Astrocyte of the cerebellum (primary cell): ENCODE results near the gene CTNNA3.

Source experiments
- DNase-seq: peaks from one replicate; pipeline ENCODE4 v3.0.0-alpha.2; 2011; ENCODE audit warnings: low read depth
- H3K4me3 ChIP-seq: 2 replicates; pipeline ENCODE4 v1.5.1; 2011; ENCODE audit warnings: mild to moderate bottlenecking, low read depth, low read length, moderate library complexity
- CTCF ChIP-seq: IDR thresholded peaks from 2 replicates; pipeline ENCODE4 v1.5.1; 2012; ENCODE audit warnings: low read length, low read depth, moderate library complexity, mild to moderate bottlenecking; ENCODE audit errors: missing control alignments
- in situ Hi-C: cut with HindIII; loops from 2 replicates; pipeline ENCODE4 v1.10.0; 2017; ENCODE audit warnings: low sequenced_read_pairs

The CTNNA3 gene

GRCh38 chr10:66780796-66781195 is 915.2 kb downstream of the CTNNA3 start:
- no peak overlapping the region for H3K4me3 ChIP-seq
- no peak for TF ChIP-seq CTCF
- in situ Hi-C loops, result no loop called here
- DNase-seq, result no peak

GRCh38 chr10:66778351-66778750 is 917.6 kb downstream of the CTNNA3 start:
- no peak for DNase-seq
- no peak for TF ChIP-seq CTCF
- H3K4me3 ChIP-seq, result no peak overlapping the region
- in situ Hi-C loops, result no loop called here

DNA sequence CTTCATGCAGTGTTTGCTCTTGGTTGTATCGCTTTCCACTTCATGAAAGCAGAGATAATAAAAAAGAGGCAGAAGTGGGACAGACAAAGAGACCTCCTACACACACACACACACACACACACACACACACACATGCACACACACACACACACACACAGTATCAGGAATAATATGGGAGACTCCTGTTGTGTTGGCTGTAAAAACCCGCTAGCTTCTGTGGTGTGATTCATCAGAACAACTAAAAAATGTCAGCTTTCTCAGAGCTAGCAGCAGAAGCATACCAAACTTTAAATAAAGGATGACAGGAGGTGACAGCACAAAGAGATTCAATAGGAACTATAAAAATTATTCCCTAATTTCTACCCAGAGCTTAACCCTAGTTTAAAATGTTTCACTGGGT is 918.3 kb downstream of the CTNNA3 start:
- in situ Hi-C loops, result no loop called here
- DNase-seq, result no peak
- no peak overlapping the region for H3K4me3 ChIP-seq
- TF ChIP-seq CTCF, result no peak

DNA sequence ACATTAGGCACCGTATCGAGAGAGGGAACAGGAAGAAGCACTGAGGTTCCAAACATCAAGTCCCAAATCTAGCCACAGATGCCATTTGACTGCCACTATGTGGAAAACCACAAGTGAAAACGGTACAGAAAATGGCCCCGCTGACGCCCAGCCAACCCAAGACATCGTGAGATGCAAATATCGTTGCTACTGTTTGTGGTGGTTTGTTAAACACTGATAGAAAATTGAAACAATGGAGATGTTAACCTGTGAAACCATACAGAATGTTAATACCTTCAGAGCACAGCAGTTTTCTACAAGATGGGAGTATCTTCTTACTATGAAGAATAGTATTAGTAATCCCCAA is 922.5 kb downstream of the CTNNA3 start:
- H3K4me3 ChIP-seq, result no peak overlapping the region
- DNase-seq, result no peak
- TF ChIP-seq CTCF, result no peak
- in situ Hi-C loops, result no loop called here

DNA sequence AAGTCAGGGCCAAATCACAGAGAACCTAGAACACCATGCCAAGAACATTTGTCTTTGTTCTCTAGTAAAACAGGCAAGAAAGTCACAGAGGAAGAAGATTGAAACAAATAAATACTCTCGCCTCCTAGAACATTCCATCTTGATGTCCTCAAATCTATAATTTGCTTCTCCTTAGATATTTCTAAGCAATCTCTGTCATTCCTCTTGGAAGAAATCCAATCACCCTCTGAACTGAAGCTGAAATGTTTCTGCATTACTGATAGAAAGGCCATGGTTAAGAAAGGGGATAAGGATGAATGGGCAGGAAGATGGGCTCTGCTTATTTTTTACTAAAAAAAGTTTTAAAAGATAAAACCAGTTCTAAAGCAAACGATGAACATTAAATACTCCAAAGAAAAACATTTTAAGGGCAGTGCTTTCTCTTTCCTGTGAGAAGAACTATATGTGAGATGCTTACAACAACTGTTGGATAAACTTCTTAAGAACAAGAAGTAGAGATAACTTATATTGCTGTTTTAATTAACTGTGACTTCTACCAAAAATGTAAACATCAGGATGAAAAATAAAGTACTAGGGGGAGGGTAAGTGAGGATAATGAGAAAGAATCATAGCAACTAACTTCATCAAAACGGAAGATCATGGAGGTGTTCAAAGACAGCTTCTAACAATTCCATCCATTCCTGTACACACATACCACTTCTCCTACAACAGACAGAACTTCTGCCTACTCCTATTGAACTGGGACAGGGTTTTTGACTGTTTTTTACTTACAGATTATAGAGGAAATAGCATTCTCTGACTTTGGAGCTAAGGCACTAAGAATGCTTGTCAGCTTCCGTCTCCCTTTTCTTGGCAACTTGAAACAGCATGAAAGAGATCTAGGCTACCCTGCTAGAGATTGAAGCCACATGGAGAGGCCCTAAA is 923.2 kb downstream of the CTNNA3 start:
- no peak for TF ChIP-seq CTCF
- in situ Hi-C loops, result no loop called here
- no peak for DNase-seq
- H3K4me3 ChIP-seq, result no peak overlapping the region

DNA sequence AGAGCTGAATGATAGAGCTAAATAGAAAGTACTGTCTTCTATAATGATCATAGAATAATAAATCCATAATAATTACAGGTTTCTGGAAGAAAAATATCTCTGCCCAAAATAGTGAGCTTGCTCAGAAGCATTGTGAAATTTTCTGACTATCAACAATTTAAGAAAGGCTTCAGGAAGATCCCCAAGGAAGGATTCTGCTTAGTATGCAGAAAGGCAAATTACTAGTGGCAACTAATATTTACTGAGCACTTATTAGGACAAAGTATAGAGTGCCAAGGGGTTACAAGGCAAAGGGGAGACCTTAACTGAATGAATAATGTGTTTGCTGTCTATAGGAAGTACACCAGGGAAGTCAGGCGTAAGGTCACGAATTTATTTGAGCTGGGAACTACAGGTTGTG is 928.3 kb downstream of the CTNNA3 start:
- no peak for DNase-seq
- in situ Hi-C loops, result no loop called here
- no peak for TF ChIP-seq CTCF
- no peak overlapping the region for H3K4me3 ChIP-seq
